ENCODE results near the gene TJAP1.

- TF ChIP-seq CTCF (conservative IDR thresholded peaks at IDR 0.05) = no peak
- no peak for TF ChIP-seq EZH2 (IDR thresholded peaks at IDR 0.05; ENCODE audit: low read depth)
Observed at GRCh38 chr6:43540507-43540906, 63.1 kb downstream of the TJAP1 start.
